Measurements from ENCODE around the gene HOATZ.

Gene HOATZ

GRCh38 chr11:111585371-111585770 lies 70.8 kb downstream of the HOATZ start:
- no peak for DNase-seq

GRCh38 chr11:111586388-111586831 lies 71.8 kb downstream of the HOATZ start:
- peak; percentile 65 for DNase-seq
